Stimulated activated CD8-positive, alpha-beta memory T cell treated with anti-CD3 and anti-CD28 coated beads, Interleukin-4, amount 100 ng/mL, for 1 hour (primary cell): Measurements from ENCODE around the gene TSPEAR.
"Not testable (repeated sequence)": the region's sequence is repeated elsewhere in the genome, so short reads cannot be mapped to it uniquely, and the experiment has no call there.

ENCODE experiments used
- DNase-seq, 2 donors: peaks; one replicate each; pipeline ENCODE4 v3.0.0-alpha.2; 2020; ENCODE audit warnings: low read depth in 2 of 2, low spot score in 1 of 2

The TSPEAR gene

DNA sequence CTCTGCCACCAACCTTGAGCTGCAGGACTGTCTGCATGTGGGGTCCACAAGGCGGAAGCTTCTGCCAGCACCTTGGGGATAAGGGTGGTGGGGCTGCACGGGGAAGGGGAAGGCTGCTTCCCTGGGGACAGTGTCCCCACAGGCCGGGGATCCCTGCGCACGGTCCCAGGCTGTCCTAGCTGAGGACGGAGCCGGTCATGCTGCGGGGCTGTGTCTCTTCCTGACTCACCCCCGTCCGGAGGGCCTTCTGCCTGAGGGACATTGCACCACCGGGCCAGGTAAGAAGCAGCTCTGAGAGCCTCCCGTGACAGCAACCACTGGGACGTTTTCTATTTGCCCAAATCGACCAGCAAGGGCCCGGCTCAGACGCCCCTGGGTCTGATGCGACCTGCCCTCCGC, 201.3 kb downstream of the TSPEAR start:
- DNase-seq, result no peak

DNA sequence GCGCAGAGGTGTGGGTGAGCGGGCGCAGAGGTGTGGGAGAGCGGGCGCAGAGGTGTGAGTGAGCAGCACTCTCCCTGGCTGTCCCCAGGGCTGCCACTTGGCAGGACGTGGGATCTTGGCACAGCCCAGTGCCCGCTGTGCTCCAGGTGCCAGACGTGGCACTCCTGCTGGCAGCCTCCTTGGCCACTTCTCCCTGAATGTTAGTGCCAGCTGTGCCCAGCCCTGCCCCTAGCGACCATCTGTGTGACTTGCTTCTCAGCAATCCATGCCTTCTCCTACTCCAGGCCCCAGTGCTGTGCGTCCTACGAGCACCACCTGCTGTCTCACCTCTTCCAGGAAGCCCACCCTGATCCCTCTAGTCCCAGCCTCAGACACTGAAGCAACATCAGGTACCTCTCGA, 201.8 kb downstream of the TSPEAR start:
- DNase-seq, result no peak

DNA sequence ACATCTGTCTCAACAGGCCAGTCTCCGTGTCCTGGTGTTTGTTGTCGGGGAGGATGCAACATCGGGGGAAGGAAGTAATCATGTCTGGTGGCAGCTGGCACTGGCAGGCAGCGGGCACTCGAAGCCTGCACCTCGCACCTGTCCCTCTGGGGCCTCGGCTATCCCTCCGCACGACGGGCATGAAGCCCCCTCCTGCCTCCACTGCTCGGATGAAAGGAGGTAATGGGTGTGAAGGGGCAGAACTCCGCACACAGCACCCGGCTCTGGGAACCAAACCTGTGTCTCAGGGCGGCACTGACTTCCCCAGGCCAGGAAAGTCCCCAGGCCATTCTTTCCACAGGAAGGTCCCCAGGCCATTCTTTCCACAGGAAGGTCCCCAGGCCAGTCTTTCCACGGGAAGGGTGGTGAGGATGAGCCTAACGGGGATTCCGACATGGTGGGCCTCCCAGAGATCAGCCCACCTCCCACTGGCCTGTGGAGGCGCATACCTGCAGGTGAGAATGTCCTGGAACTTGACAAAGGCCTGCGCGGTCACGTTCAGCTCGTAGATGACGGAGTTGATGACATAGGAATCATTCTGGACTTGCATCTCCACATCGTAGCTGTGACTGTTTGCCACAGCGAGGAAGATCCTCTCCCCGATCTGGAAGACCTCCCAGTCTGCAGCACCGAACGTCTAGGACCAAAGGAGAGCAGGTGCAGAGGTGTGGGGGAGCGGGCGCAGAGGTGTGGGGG, 202.5 kb downstream of the TSPEAR start:
- DNase-seq, result no peak

DNA sequence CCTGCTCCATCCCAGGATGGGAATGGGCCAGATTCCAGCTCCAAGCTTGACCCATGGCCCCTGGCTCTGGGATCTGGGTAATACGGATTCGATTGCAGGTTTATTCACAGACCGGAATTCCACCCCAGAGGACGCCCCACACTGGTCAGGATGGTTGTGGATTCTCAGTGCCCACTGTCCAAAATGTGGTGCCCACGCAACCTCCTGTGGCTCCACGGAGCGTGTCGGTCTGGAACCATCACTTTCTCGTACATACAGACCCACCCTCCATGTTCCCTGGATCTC, 203.0 kb downstream of the TSPEAR start:
- no peak for DNase-seq

DNA sequence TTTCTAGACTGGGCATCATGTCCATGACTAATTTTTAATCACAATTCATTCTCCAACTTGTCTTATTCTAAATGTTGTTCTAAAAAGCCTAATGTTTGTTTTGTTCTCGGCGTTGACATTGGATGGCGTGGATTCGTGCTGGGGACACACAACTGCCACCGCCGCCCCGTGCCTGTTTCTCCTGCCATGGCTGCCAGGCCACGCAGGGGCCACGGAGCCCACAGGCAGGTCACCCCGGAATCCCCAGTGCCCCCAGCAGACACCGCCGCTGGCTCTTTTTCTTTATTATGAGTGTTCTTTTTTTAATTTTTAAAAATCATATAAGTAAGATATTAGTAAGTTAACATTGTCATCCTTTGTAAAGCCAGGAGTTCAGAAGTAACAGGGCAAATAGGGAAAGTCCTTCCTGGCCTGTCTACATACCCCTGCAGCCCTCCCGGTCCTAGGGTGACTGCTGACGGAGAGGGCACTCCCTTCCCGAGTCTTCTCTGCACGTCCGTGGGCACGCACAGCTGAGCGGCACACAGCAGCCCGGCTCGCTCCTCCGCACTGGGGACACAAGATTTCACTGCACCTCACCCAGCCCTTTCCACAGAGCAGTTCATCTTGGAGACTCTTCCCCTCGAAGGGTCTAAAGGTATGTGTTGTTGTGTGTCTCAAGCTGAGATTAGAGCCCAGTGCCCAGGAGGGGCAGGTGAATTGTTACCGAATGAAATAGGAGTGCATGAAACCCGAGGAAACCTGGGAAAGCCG, 203.5 kb downstream of the TSPEAR start:
- no peak for DNase-seq

DNA sequence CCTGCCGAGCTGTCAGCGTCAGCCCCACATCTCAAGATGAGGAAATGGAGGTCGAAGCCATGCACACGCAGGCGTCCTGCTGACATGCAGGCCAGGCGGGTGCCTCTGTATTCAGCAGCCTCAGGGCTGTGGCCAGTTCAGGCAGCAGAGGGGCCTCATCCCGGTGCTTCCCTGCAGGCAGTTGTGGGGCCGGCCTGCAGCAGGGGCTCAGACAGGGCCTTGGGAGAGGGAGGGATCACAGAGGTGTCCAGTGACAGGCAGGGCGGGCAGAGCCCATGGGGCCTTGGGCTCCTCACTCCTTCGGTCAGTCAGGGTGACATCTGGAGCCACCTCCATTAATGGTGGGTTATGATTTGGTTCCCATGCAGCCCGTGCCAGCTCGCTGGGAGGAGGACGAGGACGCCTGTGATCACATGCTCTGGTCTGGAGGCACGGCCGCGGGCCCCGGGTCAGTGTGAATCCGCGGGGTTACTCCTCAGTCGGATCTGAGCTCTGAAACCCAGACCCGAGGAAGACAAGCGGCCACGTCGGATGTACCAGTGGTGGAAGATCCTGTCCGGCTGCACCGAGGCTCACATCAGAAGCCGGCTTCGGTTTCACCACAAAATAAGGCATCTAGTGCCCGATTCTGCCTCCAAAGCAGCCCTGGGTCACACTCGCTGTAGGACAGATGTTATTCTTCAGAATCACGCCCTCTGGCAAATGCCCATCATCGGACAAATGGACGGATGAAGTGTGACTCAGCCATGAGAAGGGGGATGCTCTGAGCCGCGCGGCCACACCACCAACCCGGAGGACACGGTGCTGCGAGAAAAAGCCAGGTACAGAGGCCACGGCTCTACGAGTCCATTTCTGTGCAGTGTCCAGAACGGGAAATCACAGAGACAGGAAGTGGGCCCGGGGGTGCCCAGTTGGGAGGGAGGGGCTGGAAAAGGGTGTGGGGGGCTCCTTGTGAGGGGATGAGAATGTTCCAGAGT, 204.8 kb downstream of the TSPEAR start:
- no peak for DNase-seq

DNA sequence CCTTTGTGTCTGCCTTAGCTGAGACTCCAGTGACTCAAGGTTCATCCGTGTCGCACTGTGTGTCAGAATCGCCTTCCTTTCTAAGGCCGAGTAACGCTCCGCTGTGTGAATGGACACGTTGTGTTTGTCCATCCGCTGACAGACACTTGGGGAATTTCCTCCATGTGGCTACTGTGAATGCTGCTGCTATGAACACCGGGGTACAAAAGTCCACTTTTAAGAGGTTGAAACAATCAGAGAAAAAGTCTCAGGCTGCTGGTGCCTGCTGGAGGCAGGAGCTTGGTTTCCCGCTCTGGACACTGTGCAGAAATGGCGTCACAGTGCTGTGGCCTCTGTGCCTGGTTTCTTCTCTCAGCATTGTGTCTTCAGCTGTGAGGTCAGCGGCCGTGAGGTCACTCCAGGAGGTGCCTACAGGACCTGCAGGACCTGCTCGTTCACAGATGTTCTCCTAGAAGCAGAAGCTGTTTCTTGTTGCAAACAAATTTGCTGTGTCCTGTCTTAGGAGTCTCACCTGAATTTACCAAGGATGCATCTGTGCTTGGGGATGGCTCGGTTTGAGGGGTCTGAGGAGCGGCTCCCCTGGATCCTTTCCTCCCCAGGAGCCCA, 205.6 kb downstream of the TSPEAR start:
- no peak for DNase-seq

DNA sequence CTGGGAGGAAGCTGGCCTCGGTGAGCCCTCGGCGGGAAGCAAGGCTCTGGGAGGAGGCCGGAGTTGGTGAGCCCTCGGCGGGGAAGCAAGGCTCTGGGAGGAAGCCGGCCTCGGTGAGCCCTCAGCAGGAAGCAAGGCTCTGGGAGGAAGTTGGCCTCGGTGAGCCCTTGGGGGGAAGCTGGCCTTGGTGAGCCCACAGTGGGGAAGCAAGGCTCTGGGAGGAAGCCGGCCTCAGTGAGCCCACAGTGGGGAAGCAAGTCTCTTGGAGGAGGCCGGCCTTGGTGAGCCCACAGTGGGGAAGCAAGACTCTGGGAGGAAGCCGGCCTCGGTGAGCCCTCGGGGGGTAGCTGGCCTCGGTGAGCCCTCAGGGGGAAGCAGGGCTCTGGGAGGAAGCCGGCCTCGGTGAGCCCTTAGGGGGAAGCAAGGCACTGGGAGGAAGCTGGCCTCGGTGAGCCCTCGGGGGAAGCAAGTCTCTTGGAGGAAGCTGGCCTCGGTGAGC, 207.4 kb downstream of the TSPEAR start:
- no peak for DNase-seq

DNA sequence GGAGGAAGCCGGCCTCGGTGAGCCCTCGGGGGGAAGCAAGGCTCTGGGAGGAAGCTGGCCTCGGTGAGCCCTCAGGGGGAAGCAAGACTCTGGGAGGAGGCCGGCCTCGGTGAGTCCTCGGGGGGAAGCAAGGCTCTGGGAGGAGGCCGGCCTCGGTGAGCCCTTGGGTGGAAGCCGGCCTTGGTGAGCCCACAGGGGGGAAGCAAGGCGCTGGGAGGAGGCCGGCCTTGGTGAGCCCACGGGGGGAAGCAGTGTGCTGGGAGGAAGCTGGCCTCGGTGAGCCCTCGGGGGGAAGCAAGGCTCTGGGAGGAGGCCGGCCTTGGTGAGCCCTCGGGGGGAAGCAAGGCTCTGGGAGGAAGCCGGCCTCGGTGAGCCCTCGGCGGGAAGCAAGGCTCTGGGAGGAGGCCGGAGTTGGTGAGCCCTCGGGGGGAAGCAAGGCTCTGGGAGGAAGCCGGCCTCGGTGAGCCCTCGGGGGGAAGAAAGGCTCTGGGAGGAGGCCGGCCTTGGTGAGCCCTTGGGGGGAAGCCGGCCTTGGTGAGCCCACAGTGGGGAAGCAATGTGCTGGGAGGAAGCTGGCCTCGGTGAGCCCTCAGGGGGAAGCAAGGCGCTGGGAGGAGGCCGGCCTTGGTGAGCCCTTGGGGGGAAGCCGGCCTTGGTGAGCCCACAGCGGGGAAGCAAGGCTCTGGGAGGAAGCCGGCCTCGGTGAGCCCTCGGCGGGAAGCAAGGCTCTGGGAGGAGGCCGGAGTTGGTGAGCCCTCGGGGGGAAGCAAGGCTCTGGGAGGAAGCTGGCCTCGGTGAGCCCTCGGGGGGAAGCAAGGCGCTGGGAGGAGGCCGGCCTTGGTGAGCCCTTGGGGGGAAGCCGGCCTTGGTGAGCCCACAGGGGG, 208.1 kb downstream of the TSPEAR start:
- not testable (repeated sequence) for DNase-seq

DNA sequence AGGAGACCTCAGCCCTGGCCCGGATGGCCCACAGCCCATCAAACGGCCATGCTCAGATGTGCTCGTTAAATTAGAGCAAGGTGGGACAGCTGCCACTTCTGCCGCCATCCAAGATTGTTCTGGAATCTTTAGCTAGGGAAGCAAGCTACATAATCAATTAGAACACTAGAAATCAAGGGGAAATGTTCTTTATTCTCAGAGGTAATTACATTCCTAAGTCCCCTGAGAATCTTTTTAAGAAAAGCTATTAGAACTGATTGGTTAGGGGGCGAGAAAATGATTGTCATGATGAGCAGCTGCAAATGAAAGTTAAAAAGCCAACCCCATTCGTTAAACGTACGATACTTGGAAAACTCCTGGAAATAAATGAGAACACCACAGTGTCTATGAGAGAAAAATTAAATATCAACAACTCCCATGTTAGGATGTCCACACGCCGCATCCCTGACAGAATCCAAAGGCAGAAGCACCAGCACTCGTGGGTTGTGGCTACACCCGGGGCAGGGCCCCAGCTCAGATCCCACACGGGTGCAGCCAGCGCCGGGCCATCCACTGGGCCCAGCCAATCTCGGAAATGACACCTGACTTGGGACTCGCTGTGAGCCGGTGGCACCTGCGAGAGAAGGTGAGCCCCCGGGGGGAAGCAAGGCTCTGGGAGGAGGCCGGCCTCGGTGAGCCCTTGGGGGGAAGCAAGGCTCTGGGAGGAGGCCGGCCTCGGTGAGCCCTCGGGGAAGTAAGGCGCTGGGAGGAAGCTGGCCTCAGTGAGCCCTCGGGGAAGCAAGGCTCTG, 209.0 kb downstream of the TSPEAR start:
- DNase-seq, result no peak

DNA sequence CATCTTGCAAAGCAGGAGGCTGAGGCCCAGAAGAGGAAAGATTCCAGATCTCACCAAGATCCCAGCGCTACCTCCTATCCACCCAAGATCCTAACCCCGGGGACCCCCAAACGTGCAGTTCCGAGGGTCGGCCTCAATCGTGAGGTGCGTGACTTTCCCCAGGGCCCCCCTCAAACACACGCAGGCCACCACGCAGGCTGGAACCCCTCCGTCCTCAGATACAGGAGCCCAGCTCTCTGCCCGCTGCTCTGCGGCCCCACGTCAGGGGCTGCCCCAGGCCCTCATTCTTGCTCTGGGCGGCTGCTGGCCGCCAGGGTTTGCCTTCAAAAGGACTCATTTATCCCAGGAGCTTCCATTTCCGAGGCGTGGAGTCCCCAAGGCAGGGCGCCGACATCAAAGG, 211.3 kb downstream of the TSPEAR start:
- no peak for DNase-seq

DNA sequence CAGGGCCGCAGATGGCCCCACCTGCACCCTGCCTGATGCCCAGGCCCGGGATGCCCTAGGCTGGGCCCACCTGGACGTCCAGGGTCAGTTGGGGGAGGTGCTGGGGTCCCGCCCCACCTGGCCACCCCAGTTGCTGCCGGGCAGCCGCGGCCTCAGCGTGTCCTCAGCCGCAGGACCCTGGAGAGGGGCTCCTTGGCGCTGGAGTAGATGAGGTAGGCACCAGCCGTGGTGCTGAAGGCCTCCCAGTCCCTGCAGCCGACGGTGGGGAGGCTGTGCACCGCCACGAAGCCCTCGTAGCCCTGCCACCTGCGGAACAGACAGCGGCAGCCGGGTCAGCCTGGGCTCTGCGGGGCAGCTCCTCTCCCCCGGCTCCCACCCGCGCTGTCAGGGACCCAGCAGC, 211.7 kb downstream of the TSPEAR start:
- no peak for DNase-seq

DNA sequence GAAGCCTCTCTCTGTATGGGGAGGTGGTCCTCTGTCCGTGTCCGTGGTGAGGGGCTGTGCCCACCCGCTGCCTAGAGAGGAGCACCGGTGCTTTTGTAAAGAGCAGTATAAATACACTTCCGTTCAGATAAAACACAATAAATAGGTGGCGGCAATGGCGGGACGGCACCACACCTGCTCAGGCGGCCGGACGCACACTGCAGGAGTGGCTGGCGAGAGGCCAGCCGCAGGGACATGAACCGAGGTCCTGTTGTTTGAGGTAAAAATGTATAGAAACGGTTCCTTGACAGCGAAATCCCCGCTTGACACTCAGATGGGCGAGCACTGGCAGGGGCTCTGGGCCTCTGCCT, 212.2 kb downstream of the TSPEAR start:
- no peak for DNase-seq

DNA sequence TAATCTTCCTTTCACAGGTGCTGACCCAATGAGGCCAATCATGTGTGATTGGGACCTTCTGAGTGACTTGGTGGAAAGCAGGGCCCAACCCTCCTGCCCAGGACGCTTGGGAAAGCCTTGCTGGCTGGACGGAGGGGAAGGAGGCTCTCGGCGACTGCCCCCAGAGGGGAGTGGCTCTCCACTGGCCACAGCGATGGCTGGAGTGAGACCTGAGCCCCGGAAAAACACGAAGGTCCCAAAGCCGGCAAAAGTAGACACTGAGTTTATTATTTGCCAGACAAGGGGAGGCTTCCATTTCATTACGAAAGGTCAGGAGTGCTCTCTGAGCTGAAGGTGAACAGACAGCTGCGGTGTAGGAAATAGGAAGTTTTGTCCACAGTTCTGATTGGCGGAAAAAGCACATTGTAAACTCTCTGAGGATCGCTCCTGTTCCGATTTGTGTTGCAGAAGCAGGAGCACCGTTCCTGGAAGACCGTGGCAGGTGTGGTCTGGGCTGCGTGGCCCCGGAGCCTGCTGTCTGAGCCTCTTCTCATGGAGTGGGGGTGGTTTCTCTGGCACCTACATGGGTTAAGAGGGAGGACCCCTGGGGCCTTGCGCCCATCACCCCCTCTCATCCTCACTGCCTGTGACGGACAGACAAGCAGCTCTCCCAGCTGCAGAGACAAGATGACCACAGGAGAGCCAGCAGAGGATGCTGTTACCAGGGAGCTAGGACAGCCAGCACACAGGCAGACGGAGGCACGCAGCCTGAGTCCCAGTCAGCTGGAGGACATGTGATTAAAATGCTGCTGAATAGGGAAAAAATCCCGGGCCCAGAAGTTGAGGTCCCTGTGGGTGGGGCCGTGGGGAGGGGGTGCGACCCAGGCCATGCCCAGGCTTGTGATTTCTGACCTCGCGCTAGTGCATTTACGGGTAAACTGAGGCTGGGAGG, 212.8 kb downstream of the TSPEAR start:
- no peak for DNase-seq

DNA sequence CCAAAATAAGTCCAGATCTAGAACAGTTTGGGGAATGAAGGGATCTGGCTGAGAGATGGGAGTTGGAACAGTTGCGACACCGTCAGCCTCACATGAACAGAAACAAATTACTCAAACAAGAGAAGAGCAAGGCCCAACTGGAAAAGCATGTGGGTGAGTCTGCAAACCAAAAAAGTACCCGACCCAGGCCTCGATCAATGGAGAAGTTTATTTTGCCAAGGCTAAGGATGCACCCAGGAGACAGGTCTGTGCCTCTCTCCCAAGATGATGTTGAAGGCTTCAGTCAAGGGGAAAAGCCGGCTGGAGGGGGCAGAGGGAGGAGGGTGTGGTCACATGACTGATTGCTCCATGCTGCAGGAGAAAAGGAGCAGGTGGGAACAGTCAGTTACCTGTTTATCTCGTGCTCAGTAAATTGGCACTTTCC, 213.7 kb downstream of the TSPEAR start:
- DNase-seq, result no peak

DNA sequence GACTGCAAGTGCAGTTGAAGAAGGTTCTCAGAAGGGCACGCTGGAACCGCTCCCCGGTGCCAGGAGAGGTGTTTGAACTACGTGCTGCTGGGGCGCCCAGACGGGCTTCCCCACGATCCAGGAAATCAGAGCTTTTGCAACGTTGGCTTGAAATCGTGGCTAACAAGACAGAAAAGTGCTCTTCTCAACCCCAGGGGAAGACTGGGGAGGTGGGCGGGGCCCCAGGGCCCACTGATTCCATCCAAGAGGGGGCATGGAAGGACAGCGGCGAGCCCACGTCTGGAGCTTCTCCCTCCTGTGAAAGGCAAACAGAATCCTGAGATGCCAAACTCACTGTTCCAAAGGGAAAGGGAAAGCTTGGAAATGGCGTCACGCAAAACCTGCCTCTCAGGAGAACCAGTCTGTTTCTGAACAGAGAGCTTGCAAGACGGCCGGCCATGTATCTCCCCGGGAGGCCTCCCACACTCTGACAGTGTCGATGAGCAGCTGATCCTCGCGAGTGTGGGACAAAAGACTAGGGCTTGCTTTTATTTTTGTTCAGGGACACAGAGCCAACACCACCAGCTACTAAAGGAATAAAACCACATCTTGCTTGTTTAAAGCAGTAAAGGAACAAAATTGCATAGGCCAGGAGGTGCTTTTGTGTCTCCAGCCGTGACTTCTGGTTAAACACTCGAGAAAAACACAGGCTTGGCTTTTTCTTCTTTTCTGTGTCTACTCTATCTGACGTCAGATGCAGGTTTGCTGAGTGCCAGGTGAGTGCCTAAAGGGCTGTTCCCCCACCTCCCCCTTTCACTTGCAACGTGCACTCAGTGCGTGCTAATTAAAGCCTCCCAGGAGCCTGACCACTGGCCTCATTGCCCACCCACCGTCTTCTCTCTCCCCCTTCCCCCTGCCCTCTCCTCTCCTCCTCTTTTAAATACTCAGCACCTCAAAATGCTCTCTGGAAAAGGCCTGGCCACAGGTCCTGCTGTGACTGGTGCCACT, 214.5 kb downstream of the TSPEAR start:
- DNase-seq, result no peak
